HEK293T (cell line): ENCODE results near the gene ACOX3.

Experiments
- CTCF ChIA-PET: fragments of 350-600 bp; formaldehyde crosslinking; extraction: SDS; loops from one replicate; lab custom pipeline; 2021; ENCODE audit warnings: antibody characterized with exemption, inconsistent platforms; lab: Yijun Ruan, JAX
- POLR2A ChIA-PET: fragments of 350-600 bp; formaldehyde crosslinking; extraction: SDS; loops from one replicate; lab custom pipeline; 2020; ENCODE audit warnings: antibody characterized with exemption, inconsistent platforms; lab: Yijun Ruan, JAX
- DNase-seq: peaks from one replicate; pipeline ENCODE4 v3.0.0; 2012; ENCODE audit warnings: mixed read lengths; ENCODE audit errors: extremely low spot score
- ARNT ChIP-seq: fragments of 450-650 bp; IDR thresholded peaks from 2 replicates; pipeline ENCODE4 v1.6.1; 2017; ENCODE audit warnings: mild to moderate bottlenecking
- BHLHE40 ChIP-seq: fragments of 450-650 bp; IDR thresholded peaks from 2 replicates; pipeline ENCODE4 v1.6.1; 2016; ENCODE audit warnings: mild to moderate bottlenecking, moderate library complexity, borderline replicate concordance
- CTBP1 ChIP-seq: fragments of 450-650 bp; IDR thresholded peaks from 2 replicates; pipeline ENCODE4 v1.6.1; 2016; ENCODE audit warnings: borderline replicate concordance
- ELF4 ChIP-seq: fragments of 450-650 bp; IDR thresholded peaks from 2 replicates; pipeline ENCODE4 v1.6.1; 2017; ENCODE audit warnings: antibody characterized with exemption
- FOXA1 ChIP-seq: fragments of 450-650 bp; IDR thresholded peaks from 2 replicates; pipeline ENCODE4 v1.6.1; 2016; ENCODE audit warnings: mild to moderate bottlenecking
- FOXK2 ChIP-seq: fragments of 450-650 bp; IDR thresholded peaks from 2 replicates; pipeline ENCODE4 v1.6.1; 2016; ENCODE audit warnings: mild to moderate bottlenecking
- FOXM1 ChIP-seq: fragments of 450-650 bp; IDR thresholded peaks from 2 replicates; pipeline ENCODE4 v1.6.1; 2017; ENCODE audit warnings: mild to moderate bottlenecking, borderline replicate concordance
- HDGF ChIP-seq: fragments of 450-650 bp; IDR thresholded peaks from 2 replicates; pipeline ENCODE4 v1.6.1; 2017; ENCODE audit warnings: antibody characterized with exemption, borderline replicate concordance
- L3MBTL2 ChIP-seq: fragments of 450-650 bp; conservative IDR thresholded peaks from 2 replicates; pipeline ENCODE4 v1.6.1; 2016; ENCODE audit warnings: mild to moderate bottlenecking
- LEF1 ChIP-seq: fragments of 450-650 bp; IDR thresholded peaks from 2 replicates; pipeline ENCODE4 v1.6.1; 2017; ENCODE audit warnings: mild to moderate bottlenecking, borderline replicate concordance
- NFRKB ChIP-seq: fragments of 450-650 bp; IDR thresholded peaks from 2 replicates; pipeline ENCODE4 v1.6.1; 2016; ENCODE audit warnings: mild to moderate bottlenecking, moderate library complexity
- SP1 ChIP-seq: fragments of 450-650 bp; IDR thresholded peaks from 2 replicates; pipeline ENCODE4 v1.6.1; 2017
- SUZ12 ChIP-seq: fragments of 450-650 bp; IDR thresholded peaks from 2 replicates; pipeline ENCODE4 v1.6.1; 2016; ENCODE audit warnings: mild to moderate bottlenecking
- TARDBP ChIP-seq: fragments of 450-650 bp; IDR thresholded peaks from 2 replicates; pipeline ENCODE4 v1.6.1; 2016
- ZNF384 ChIP-seq: fragments of 450-650 bp; IDR thresholded peaks from 2 replicates; pipeline ENCODE4 v1.6.1; 2016
- TF ChIP-seq, protein P1 (sequence below): fragments of 450-650 bp; IDR thresholded peaks from 2 replicates; pipeline ENCODE4 v1.6.1; 2016

ACOX3 gene

DNA sequence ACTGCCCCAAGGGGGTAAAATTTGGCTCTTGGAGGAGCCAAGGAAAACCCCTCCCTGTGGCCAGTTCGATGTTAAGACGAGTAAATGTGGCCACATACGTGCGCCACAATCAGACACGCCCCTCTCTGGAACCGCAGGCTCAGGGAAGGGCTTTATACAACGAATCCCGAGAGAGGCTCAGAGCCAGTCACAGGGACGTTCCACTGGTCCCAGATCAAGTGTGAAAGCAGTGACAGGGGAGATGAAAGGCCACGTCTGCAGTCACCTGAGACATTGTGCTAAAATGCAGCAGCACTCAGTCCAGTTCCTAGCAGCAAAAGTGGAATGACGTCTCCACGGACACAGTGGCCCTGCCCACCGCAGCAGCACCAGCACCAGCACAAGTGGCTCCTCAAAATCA lies 68.0 kb downstream of the ACOX3 start:
- POLR2A ChIA-PET = no interaction called here
- DNase-seq = no peak
- TF ChIP-seq TARDBP (no peak), SP1 (no peak), FOXK2 (no peak), ARNT (no peak), CTBP1 (no peak)
- CTCF ChIA-PET = no interaction called here

DNA sequence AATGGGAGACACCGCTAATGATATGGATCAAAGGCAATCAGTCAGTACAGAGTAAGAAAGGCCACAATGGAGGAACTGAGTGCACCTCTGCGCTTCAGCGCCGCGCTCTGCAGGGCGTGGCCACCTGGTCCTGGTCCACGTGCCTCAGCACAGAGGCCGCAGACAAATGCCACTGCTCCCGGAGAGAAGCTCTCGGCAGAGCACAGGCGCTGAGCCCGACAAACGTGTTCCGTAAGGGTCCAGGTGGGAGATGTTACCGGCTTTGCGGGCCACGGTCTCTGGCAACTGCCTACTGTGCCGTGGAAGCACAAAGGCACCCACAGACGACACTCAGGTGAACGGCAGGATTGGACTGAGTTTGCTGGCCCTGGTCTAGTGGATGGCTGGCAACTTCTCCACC lies 68.9 kb downstream of the ACOX3 start:
- CTCF ChIA-PET = no interaction called here
- no peak for DNase-seq
- POLR2A ChIA-PET = no interaction called here
- TF ChIP-seq NFRKB (no peak), SP1 (no peak), SUZ12 (no peak), ZNF384 (no peak), FOXK2 (no peak), FOXA1 (no peak), LEF1 (no peak), FOXM1 (no peak), ARNT (no peak), TARDBP (no peak), BHLHE40 (no peak), L3MBTL2 (no peak), HDGF (no peak), CTBP1 (no peak), ELF4 (no peak)
- TF ChIP-seq, protein P1, sequence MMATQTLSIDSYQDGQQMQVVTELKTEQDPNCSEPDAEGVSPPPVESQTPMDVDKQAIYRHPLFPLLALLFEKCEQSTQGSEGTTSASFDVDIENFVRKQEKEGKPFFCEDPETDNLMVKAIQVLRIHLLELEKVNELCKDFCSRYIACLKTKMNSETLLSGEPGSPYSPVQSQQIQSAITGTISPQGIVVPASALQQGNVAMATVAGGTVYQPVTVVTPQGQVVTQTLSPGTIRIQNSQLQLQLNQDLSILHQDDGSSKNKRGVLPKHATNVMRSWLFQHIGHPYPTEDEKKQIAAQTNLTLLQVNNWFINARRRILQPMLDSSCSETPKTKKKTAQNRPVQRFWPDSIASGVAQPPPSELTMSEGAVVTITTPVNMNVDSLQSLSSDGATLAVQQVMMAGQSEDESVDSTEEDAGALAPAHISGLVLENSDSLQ = no peak

DNA sequence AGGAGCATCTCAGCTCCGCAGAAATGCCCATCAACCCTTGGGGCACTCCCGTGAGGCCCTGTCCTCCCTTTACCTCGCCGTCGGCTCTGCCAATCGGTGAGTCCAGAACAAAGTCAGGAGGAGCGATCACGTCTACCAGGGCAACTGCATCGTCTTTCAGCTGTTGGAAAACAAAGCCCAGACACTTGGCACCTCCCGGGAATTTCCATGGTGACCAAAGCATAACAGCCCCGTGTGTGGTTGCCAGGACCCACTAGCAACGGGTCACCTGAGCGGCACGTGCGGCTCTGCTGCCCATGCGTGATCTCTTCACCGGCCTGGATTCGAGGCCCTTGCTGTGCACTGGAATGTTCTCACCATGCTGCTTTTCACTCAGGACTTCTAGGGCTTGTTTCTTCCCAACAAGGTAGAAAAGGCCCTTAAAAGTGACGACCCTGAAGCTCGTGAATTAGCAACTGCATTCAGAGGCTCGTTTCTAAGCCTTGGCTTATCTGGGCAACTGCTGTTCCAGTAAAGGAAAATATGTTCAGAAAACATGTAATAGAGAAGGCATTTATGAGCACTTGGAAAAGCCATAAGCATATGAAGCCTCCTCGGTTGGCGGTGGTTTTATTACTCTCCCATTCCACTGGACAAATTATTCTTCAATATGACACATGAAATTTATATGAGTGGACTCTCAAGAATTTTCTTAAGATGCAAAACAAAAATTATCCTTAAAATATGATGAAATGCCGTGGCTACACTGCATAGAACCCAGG lies 69.5 kb downstream of the ACOX3 start:
- no peak for TF ChIP-seq CTBP1
- no peak for TF ChIP-seq HDGF
- TF ChIP-seq SP1 = no peak
- TF ChIP-seq SUZ12 = no peak
- TF ChIP-seq FOXA1 = no peak
- no peak for TF ChIP-seq TARDBP
- no peak for TF ChIP-seq ELF4
- TF ChIP-seq FOXK2 = no peak
- TF ChIP-seq, protein P1 = no peak
- no peak for TF ChIP-seq ARNT
- no peak for TF ChIP-seq LEF1
- TF ChIP-seq L3MBTL2 = no peak
- TF ChIP-seq NFRKB = no peak
- no peak for TF ChIP-seq FOXM1
- no peak for TF ChIP-seq ZNF384
- no peak for TF ChIP-seq BHLHE40
- CTCF ChIA-PET = no interaction called here
- no peak for DNase-seq
- POLR2A ChIA-PET = no interaction called here

DNA sequence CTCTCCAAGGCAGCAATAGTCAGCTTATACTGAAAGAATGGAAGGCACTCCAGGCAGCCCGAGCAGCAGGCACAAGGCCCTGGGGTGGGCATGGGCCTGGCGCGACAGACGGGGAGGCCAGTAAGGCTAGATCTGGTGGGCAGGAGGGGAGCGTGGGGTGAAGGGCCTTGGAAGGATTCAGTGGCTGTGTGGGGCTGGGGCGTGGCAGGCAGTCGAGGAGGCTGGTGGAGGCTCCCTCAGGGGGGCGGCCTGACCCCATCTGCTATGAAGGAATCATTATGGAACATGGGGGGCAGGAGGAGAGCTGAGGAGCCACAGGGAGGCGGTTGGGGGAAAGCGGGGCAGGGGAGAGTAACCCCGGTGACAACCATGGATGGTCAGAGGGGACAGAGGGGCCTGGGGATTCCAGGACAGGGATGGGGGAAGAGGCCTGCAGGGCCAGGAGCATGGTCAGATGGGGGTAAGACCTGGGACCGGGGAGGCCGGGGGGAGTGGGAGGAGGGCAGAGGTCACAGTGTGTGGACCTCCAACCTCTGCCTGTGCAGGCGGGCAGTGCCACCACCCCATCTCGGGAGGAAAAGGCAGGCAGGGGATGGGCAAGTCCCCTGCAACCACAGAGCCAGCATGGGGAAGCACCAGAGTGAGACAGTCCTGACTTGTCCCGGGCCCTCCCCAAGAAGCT lies 70.3 kb downstream of the ACOX3 start:
- ChIA-PET CTCF (no interaction called here), POLR2A (no interaction called here)
- TF ChIP-seq FOXK2 (no peak), ZNF384 (no peak), HDGF (no peak), BHLHE40 (no peak), FOXM1 (no peak), NFRKB (no peak)
- no peak for DNase-seq

DNA sequence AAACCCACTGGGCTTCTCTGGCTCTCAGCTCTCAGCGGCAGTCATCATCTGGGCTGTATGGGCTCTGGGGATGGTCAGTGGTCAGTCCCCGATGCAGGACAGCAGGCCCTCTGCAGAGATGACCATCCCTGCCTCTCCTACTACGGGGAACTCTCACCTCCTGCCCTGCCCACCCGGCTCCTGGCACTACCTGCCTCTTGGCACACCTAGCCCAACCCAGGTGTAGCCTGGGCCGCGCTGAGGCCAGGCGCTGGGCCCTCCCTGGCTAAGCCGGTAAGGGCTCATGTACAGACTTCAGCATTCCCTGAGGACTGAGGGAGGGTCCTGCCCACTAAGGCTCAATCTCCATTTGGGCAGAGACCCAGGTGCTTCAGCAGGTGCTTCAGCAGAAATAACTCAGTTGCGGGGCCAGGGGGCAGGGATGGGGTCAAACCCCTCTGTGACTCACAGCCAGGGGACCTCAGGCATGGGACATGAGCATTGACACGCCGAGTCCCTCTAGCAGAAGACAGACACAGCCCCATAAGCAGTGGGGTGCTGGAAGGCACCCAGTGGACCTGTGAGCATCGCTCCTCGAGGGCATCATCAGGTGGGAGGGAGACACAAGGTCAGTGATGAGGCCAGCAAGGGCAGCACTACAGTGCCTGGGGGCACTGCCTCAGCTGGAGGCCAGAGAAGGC lies 71.0 kb downstream of the ACOX3 start:
- no peak for DNase-seq
- ChIA-PET CTCF (no interaction called here), POLR2A (no interaction called here)
- no peak for TF ChIP-seq SUZ12
- no peak for TF ChIP-seq LEF1
- TF ChIP-seq FOXA1 = no peak
- TF ChIP-seq BHLHE40 = no peak
- no peak for TF ChIP-seq CTBP1
- TF ChIP-seq FOXM1 = no peak
- TF ChIP-seq ELF4 = no peak
- TF ChIP-seq HDGF = no peak
- TF ChIP-seq, protein P1 = no peak
- TF ChIP-seq L3MBTL2 = no peak
- no peak for TF ChIP-seq SP1
- TF ChIP-seq TARDBP = no peak
- no peak for TF ChIP-seq ARNT
- no peak for TF ChIP-seq ZNF384
- no peak for TF ChIP-seq NFRKB
- no peak for TF ChIP-seq FOXK2

DNA sequence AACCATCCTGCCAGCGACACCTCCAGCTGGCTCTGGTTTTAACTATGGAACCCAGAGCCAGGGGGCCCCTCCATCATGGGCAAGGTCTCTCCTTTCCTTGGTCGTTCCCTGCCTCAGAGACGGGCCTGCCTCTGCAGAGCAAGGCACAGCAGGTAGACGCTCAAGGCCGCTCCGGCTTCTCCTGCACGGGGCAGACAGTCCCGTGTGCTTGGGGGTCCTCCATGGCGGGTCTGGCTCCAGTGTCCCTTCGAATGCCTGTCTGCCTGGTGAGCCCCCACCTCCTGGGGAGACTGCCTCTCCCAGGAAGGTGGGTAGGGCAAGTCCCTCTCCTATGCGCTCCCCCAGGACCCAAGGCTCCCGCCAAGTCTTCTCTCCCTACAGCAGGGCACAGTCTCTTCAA lies 71.5 kb downstream of the ACOX3 start:
- ChIA-PET CTCF (no interaction called here), POLR2A (no interaction called here)
- no peak for TF ChIP-seq FOXK2
- TF ChIP-seq BHLHE40 = no peak
- TF ChIP-seq, protein P1 = no peak
- TF ChIP-seq HDGF = no peak
- TF ChIP-seq FOXA1 = no peak
- TF ChIP-seq L3MBTL2 = no peak
- no peak for TF ChIP-seq SUZ12
- no peak for TF ChIP-seq ELF4
- no peak for TF ChIP-seq TARDBP
- TF ChIP-seq LEF1 = no peak
- TF ChIP-seq CTBP1 = no peak
- no peak for TF ChIP-seq ZNF384
- no peak for TF ChIP-seq NFRKB
- no peak for TF ChIP-seq ARNT
- no peak for TF ChIP-seq FOXM1
- no peak for DNase-seq
